CD4-positive, alpha-beta T cell treated with Interleukin-17A for 4 hours (primary cell): ENCODE measurements around the gene CBARP.

Experiments used
- DNase-seq: peaks from one replicate; pipeline ENCODE4 v3.0.0-alpha.2; 2020; ENCODE audit warnings: mixed read lengths

The CBARP gene

DNA sequence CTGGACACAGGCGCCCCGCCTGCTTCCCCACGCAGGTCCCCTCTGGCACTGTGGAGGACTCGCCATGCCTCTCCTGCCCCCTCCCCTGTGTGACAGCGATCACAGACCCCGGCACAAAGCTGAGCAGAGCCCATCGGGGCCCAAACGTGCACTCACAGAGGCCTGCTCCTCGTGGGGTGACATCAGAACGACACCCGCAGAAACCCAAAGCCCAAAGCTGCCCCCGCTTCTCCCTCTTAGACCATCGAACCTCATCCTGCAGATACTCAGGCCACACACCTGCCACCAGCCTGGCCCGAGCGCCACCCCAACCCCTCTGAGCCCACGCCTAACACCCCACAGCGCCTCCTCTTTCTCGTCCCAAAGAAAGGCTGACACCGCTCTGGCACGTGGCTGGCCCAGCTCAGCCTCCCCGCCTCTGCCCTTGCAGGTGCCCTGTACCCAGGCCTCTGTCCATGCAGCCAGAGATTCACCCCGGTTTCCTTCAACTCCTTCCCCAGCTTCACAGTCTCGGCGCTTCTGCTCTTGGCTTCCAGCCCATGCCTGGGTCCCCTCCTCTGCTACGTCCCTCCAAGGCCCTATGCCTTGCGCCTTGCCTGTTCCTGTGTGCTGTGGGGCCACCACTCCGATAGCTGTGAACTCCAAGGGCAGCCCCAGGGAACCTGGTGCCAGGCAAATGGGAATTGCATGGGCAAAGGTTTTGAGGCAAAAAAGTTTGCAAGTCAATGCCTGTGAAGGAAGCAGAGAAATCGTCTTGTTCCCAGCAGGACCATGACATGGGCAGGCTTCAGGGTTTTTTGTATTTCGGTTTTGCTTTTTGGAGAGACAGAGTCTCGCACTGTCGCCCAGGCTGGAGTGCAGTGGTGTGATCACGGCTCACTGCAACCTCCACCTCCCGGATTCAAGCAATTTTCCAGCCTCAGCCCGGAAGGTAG lies 831 bp upstream of the CBARP start:
- no peak for DNase-seq

DNA sequence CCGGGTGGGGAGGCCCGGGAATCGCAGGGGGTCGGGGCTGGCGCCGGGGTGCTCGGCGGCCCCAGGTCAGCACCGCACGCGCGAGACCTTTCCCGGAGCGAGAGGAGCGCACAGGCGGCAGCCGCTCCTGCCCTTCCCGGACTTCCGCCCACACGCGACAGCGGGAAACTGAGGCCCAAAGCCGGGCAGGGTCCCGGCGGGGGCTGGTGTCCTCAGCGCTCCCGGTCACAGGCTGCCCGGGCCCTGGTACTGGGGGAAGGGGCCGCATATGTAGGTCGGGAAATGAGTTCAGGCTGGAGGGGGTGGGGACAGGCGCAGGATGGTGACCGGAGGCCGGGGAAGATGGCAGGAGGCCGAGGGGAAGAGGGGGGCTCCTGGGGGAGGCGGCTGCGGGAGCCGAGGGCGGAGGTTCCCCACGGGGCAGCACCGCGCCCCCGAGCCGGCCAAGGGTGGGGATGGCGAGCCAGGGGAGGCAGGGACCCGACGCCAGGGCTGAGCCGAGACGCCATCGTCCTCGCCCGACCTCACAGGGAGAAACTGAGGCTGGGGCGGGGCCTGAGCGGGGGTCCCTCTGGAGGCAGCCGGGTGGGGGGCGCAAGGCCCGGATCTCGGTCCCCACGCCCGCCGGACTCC lies 662 bp downstream of the CBARP start:
- DNase-seq = no peak

DNA sequence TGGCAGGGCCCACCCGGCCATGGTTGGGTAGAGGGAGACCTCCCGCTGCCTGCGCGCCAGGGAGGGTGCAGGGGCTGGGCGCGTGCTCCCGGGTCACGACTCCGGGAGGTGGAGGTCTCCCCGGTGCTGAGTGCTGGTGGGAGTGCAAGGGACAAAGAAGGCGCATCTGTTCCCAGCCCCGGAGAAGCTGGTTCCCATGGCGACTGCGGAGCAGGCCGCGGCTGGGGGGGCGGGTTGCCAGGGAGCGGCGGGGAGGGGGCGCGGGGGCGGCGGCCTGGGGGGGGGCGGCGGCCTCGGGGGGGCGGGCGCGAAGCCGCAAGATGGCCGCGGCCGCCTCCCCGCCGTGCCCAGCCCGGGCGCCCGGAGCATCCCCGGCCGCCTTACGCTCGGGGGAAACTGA lies 1.2 kb downstream of the CBARP start:
- DNase-seq = no peak

DNA sequence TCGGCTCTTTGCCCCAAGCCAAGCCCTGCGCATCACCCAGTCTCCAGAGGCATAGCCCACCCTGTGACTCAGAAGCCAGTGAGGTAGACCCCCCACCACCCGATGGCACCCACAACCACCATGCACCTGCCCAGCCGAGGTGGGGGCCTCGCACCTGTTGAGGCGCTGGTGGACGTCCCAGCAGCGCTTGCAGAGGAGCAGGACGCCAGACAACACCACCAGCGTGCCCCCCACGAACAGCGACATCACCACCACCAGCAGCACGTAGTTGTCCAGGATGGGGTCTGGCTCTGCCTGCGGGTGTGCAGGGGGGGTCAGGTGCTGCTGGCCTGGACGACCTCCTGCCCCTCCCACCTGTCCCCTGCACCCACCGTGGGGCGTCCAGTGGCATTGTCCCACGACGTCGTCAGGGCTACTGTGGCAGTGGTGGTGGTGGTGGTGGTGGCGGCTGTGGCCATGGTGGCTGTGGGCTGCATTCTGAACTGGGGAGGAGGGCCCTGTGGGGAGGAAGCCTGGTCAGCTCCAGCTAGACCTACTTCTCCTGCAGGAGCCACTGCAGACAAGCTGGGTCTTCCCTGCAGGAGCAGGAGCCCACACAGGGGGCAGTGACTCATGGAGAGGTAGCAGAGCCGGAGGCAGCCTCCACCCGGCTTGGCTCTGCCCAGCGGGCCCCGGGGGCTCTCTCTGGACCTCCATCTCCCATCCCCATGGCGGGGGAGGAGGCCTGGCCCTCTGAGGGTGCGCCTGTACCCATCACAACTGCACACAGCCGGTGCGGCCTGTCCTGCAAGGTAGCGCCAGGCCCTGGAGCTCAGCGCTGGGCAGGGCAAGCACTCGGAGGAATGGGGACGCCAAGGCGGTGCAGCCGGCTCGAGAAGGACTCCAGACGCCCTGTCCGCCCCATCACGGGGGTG lies 1.9 kb downstream of the CBARP start:
- no peak for DNase-seq

DNA sequence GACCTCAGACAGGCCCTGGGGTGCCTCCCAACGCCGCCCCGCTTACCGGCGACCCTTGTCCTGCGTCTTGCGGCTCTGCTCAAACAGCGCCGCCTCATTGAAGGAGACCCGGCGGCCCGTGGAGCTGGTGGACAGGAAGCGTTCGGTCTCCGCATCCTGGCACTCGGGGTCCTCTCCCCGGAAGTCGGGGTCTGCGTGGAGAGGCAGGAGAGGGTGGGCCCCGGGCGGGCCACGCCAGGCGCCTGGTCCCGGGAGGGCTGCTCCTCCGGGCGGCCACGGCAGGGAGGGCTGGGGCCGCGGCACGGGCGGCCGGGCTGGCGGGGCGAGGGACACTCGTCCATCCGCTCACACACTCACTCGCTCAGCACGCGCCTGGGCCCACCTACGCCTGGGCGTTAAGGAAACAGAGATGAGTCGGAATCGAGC lies 2.8 kb downstream of the CBARP start:
- DNase-seq = no peak

DNA sequence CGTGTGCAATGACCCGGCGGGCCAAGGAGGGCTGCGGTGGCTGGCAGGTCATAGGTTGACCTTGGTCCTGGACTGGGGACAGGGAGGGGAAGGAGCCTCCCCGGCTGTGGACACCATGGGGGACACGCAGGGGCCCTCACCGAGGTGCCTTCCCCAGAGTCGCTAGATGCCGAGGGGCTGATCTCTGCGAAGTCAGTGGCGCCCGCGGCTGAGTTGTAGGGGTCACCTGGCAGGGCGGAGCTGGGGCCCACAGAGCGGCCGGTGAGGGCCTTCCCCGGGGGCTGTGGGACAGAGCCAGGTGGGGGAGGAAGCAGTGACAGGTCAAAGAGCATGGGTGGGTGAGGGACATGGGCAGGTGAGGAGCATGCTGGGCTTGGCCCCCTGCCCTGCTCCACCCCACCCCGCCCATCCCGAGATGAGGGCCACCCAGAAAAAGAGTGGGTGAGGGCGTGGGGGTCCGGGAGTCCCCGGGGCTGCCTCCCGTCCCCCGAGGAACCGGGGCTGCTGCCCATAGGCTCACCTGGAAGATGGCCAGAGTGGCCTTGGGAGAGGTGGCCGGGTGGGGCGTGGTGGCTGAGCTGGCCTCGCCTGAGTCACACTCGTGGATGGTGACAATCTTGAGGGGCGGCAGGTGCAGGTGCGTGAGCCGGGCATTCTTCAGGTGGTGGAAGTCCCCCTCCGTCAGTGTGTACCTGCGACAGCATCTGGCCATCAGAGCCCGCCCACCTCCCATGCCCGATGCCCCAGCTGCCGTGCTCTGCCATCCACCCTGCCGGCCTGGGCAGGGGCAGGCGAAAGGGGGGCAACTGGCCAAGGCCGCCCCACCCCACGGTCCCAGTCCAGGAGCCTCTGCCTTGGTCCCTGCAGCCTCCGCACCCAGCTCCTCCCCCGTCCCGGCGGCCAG lies 3.5 kb downstream of the CBARP start:
- no peak for DNase-seq

DNA sequence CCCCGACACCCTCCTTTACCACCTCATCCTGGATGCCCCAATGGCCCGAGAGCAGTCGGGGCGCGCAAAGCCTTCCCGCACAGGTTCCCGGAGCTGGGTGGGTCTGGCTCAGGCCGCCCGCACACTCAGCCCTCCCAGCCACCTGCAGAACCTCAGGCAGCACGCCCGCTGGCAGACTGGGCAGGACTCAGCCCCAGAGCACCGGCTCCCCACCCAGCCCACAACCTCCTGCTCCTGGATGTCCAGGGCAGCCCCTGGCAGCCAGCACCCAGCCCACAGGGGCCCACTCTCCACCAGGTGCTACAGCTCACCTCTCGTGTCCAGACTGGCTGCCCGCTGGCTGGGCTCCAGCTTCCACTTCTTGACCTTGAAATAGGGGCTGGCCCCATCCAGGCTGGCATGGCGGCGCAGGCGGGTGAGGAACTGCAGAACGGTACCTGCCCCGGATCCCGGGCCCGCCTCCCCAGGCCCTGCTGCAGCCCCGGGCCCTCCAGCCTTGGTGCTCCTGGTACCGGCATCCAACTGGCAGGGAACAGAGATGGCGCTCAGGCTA lies 4.6 kb downstream of the CBARP start:
- DNase-seq = no peak

DNA sequence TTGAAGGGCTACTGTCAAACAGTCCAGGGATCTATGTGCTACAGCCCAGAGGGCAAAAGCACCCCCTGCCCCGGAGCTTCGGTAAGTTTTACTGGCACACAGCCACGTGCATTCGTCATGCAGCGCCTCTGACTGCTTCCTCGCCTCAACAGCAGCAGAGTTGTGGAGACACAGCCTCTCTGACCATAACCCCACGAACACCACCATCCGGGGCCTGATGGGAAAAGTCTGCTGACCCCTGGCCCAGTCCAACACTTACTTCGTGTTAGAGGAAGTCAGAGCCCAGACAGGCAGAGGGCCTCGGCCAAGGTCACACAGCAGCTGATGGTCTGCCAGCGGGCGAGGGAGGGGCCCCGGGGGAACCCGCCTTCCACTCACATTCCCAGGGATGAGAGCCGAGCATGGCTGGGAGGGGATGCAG lies 5.1 kb downstream of the CBARP start:
- DNase-seq = no peak

DNA sequence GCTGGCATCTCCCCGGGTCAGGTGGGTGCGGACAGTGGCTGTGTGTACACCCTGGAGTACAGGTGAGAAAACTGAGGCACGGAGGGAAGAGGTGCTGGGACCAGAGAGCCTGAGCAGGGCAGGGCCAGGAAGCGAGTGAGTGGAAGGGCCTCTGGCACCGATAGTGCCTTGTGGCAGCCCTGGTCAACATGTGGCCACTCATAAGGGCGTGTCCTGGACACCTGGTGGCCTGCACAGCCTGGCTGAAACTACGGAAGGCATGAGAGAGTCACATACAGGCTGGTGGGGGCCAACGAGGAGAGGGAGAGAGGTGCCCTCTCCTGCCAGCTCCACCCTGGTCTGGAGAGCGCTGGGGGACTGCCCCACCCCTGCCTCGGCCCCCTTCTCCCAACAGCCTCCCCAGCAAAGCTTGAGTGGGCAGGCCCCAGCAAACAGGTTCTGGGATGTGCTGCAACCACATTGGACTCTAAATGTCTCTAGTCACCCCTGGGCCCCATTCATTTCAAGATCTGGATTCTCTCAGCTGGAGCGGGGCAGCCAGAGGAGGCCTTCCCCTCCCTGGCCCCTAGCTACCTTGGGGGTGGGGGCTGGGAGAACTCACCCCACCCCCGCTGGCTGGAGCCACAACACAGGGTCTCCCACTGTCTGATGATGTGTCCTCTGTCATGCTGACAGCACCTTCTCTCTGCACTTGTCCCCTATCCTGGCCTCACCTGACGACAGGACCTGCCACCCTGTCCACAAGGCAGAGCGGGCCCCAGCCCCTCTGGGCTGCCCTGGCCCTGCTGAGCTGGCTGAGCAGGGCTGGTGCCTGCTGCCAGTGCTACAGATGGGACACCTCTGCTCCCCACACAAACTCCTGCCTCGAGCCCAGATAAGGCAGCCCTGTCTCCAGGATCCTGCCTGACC lies 5.8 kb downstream of the CBARP start:
- no peak for DNase-seq

DNA sequence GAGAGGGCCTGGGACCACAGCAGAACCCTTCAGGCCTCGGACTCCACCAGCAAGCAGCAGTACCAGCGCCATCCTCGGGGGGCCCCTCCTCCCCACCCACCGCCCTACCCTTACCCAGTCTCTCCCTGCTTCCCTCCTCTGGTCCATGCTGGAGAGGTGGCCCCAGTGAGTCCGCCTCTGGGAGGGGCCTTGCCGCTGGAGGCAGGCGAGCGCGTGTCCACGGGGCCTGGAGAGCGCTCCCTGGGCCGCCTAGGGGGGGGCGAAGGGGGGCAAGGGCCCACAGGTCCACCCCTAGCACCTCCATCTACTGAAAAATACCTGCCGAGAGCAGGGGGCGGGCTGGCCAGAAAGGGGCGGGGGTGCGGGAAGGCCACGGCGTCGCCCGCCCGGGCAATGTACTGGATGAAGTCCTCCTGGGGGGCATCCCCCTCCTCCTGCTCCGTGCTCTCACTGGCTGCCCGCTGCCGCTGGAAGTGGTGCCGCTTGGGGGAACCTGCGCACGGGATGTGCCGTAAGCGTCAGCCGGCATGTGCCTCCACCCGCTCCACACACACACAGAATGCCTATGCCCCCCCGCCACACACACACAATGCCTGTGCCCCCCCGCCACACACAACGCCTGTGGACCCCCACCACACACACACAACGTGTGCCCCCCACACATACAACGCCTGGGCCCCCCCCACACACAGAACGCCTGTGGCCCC lies 6.9 kb downstream of the CBARP start:
- no peak for DNase-seq

DNA sequence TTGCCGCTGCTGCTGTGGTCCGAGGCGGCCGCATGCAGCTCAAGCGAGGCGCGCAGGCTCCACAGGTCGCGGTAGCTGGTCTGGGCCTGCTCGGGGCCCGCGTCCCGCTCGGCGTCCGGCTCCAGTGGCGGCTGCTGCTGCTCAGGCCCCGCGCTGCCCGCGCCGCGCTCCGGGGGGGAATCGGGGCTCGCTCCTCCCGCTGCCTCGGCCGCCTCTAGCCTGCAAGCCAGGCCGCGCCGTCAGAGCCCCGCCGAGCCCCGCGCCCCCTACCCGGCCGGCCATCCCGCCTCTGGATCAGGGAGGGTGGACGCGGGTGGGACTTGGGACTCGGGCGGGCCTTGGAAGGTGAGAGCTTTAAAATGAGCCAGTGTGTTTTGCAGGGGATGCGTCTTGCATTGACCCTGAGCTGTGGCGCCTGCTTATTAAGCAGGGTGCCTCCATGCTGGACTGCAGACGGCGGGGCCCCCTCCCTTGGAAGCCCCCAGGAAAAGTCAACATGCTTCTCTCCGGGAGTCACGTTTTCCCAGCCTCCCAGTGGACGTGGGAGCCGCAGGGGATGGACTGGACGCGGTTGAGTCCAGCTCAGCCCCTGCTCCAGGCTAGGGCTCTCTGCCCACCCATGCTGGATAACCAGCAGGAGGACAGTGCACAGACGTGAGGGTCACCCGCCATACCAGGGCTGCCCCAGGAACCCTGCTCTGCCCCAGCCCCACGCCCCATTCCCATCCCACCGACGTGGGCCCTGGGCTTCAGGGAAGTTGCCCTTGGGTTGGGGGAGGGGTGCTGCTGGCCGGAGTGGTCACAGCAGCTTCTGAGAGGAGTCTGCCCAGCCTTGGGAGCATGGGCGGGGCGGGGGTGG lies 7.7 kb downstream of the CBARP start:
- no peak for DNase-seq

DNA sequence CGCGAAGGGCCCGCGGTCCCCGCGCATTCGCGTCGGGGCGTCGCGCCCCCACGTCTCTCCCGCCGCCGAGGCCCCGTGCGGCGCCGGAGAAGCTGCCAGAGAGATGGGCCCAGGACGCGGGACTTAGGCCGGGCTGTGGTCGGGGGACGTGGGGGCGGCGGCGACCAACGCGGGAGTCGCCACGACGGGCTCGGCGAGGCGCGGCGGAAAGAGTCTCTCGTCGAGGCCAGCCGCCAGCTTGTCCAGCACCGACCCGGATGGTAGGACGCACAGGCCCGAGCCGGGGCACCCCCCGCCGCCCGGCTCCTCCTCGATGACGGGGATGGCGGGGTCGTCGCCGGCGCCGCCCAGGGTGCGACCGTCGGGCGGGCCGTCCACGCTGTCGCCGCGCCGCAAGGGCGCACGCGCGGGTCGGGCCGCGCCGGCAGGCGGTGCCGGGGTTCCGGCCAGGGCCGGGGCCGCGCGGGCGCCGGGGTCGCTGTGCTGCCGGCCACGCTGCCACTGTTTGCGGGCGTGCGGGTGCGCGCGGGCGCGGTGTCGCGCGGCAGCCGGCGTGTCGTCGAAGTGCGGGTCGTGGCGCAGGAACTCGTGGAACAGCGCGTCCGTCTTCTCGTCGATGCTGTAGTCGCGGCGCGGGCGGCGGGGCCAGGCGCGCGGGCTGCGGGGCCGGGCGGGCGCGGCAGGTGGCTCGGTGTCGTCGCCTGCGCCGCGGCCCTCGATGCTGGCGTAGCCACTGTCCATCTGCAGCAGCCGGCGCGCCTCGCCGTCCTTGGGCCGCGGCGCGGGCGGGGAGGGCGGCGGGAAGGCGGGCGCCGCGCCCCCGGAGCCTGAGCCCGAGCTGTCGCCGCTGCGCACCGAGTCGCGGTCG lies 8.5 kb downstream of the CBARP start:
- no peak for DNase-seq

DNA sequence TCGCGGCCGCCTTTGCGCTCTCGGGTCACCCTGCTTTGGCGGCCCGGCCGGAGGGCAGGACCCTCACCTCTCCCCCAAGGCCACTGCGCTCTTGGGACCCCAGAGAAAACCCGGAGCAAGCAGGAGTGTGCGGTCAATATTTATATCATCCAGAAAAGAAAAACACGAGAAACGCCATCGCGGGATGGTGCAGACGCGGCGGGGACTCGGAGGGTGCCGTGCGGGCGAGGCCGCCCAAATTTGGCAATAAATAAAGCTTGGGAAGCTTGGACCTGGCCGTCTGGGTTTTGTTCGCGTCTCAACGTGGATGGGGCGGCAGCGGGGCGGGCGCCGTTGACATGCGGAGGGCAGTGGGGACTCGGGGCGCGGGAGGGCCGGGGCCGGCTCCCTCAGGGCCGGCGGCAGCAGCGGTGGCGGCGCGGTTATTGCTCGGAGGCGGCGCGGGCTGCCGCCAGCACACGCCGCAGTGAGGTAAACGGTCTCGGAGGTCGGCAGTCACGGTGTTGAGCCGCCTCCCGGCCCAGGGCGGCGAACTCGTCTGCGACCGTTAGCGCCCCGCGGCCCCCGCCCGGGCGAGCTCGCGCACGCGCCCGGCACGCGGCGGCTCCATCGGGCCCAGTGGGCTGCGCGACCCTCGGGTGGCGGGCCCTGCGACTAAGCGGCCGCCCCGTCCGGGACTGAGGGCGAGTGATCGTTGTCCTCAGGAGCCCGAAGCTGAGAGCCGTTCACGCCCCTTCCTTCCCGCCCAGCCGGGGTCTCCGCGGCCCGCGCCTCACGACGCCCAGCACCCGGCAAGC lies 9.4 kb downstream of the CBARP start:
- DNase-seq = no peak

DNA sequence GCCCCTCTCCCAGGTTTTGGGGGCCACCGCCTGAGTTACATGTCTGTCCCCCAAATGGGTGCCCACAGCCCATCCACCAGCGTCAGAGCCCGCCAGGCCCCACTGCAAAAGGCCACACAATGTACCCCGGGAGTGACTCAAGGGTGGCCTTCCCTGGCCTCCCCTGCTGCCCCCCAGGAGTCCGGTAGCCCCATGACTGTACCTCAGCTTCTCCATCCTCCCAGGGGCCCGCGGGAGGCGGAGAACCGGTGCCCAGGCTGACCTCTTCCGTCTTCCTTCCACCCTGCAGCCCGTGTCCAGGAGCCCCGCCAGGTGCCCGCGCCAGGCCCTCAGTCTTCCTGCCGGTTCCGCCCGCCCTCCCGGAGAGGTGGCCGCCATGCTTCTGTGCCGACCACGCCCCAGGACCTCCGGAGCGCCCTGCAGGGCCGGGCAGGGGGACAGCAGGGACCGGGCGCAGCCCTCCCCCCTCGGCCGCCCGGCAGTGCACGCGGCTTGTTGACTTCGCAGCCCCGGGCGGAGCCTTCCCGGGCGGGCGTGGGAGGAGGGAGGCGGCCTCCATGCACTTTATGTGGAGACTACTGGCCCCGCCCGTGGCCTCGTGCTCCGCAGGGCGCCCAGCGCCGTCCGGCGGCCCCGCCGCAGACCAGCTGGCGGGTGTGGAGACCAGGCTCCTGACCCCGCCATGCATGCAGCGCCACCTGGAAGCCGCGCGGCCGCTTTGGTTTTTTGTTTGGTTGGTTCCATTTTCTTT lies 10.3 kb downstream of the CBARP start:
- no peak for DNase-seq

DNA sequence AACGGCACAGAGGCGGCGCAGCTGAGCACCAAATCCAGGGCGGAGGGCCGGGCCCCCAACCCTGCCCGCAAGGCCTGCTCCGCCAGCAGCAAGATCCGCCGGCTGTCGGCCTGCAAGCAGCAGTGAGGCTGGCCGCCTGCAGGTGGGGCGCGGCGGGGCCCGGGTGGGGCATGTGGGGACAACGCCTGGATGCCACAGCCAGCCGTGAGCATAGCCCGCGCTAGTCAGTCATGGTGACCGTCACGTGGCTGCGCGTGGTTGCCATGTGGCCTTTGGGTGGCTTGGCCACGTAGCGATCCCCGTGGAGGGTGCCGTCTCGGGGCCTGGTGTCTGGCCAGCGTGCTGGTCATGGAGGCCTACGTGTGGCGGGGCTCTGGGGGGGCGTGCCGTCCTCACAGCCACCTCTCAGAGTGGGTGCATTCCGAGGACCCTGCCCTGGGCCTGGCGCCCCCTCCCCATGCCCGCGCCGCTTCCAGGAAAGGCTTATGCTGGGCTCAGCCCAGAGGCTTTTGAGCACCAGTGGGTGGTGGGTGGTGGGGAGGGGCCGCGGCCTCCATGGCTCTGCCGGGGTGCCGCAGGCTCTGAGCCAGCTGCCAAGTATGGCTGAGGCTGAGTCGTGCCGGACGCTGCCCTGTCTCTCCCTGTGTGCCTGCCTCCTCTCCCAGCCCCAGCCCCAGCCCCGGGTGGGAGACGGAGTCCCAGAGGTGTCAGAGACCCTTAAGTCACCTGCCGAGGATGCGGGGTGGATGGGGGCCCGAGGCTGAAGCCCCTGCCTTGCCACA lies 11.1 kb downstream of the CBARP start:
- no peak for DNase-seq

DNA sequence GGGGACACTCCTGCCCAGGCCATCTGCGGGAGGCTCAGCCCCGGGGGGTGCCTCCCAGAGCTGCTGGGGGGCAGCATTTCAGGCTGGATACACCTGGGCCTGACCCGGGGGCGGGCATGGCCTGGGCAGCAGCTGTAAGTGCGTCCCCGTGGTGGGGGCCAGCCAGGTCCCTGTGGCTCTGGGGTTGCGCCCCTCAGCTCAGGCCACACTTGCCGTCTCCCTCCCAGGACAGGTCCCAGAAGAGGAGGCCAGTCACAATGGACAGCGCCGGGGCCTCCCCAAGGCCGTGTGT lies 11.6 kb downstream of the CBARP start:
- no peak for DNase-seq
